ENCODE data around the gene FBLN5. TPM values are rescaled to one million over a fixed set of nuclear protein-coding genes. Genes with fewer than 3 reads are reported as not detected.

Gene FBLN5
- total RNA-seq, 1 experiment from 2014 or later: 18.7 TPM

Other genes starting within 250 kb of the FBLN5 start
- gene CATSPERB, start 215.6 kb downstream of the FBLN5 start, total RNA-seq (2014; rRNA removed; shearing (Covaris generic)): not detected in 2 replicates
- gene TC2N, start 80.2 kb downstream of the FBLN5 start, total RNA-seq (2014; rRNA removed; shearing (Covaris generic)): 0.05 TPM in 1 of 2 replicates, not detected in the other
- 16.0 and 25.0 TPM in 2 replicates for gene TRIP11, start 92.4 kb upstream of the FBLN5 start, total RNA-seq (2014; rRNA removed; shearing (Covaris generic))
- 10.4 and 10.8 TPM in 2 replicates for gene ATXN3, start 158.9 kb upstream of the FBLN5 start, total RNA-seq (2014; rRNA removed; shearing (Covaris generic))
- 211 and 212 TPM in 2 replicates for gene NDUFB1, start 174.0 kb upstream of the FBLN5 start, total RNA-seq (2014; rRNA removed; shearing (Covaris generic))
- 14.6 and 55.6 TPM in 2 replicates for gene CPSF2, start 174.3 kb upstream of the FBLN5 start, total RNA-seq (2014; rRNA removed; shearing (Covaris generic))